GM12892 (cell line): Measurements from ENCODE around the gene FOXQ1.

Experiments
- DNase-seq: peaks from one replicate; pipeline ENCODE4 v3.0.0; 2011; ENCODE audit not compliant: insufficient read length
- FAIRE-seq: peaks from 2 replicates; lab custom pipeline; 2011; peaks lifted over from hg19 to GRCh38; lab: Jason Lieb, UNC
- POLR2A ChIP-seq: IDR thresholded peaks from 2 replicates; pipeline ENCODE4 v1.6.1; 2011; ENCODE audit warnings: low read depth, low read length, control low read depth
- POLR2AphosphoS5 ChIP-seq: IDR thresholded peaks from 2 replicates; pipeline ENCODE4 v1.6.1; 2011; ENCODE audit warnings: low read depth, low read length, control low read depth
- TAF1 ChIP-seq: IDR thresholded peaks from 2 replicates; pipeline ENCODE4 v1.6.1; 2011; ENCODE audit warnings: low read depth, mild to moderate bottlenecking, control low read depth, low read length, borderline replicate concordance

The FOXQ1 gene

GRCh38 chr6:1271071-1271763 lies 40.7 kb upstream of the FOXQ1 start:
- DNase-seq: no peak
- no peak for FAIRE-seq
- TF ChIP-seq TAF1: no peak
- no peak for TF ChIP-seq POLR2AphosphoS5
- no peak for TF ChIP-seq POLR2A

DNA sequence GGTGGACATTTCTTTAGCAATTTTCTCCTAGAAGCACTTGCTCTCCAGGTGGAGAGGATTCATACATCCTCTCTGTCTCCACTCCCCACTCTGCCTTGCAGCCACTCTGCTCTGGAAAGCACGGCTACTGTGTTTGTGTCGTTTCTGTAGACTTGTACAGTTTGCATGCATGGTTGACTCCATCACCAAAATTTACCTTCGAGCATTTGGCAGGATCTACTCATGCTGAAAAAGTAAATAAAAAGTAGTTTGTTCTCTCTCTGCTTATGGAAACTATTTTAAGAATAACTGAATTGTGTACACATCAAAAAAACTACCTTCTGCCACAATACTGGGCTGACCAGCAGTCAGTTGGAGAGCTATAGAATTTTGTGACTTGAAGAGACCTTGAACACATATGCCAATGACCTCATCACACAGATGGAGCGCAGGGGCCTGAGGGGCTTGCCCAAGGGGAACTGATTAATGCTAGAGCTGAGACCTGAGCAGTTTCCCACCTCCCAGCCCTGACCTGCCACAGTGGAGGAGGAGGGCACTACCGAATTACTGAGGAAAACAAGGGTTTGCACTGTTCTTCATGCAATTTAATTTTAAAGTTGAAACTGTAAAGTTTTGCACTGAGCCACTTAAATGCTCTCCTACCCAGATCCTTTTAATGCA lies 33.7 kb upstream of the FOXQ1 start:
- DNase-seq: no peak
- no peak for FAIRE-seq
- TF ChIP-seq TAF1 (no peak), POLR2A (no peak), POLR2AphosphoS5 (no peak)

- FAIRE-seq (no peak), DNase-seq (no peak)
- no peak for TF ChIP-seq POLR2AphosphoS5
- no peak for TF ChIP-seq TAF1
- TF ChIP-seq POLR2A: no peak
Observed at GRCh38 chr6:1279065-1279464, 32.8 kb upstream of the FOXQ1 start.

DNA sequence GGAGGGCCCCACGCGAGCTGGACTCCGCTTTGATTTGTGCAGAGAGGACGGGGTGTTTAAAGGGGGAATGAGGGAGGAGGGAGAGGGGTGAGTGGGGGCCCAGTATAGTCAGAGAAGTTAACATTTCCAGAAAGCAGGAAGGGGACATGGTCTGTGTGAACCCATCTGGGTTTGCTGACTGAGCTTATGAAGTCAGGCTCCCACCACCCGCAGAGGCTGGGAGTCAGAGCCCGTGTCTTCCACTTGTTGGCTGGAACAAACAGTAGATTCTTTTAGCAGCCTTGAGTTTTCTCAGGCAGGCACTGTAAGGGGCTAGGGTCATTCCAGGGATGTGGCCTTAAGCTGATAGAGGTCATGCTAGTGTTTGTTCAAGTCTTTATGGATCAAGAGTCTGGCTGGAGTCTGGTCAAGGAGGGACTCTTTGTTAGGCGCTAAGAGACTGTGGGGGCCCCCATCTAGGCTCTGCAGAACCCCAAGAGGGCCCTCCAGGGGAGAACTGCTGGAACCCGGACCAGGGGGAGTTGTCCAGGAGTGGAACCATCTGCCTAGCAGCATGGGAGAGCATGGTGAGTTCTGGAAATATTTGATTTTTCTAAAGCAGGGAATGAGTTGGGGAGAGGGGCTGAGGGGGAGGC lies 31.1 kb upstream of the FOXQ1 start:
- FAIRE-seq (no peak), DNase-seq (no peak)
- TF ChIP-seq POLR2A (no peak), TAF1 (no peak), POLR2AphosphoS5 (no peak)

GRCh38 chr6:1281746-1282145 lies 30.2 kb upstream of the FOXQ1 start:
- TF ChIP-seq POLR2AphosphoS5 (no peak), POLR2A (no peak), TAF1 (no peak)
- DNase-seq (no peak), FAIRE-seq (no peak)

DNA sequence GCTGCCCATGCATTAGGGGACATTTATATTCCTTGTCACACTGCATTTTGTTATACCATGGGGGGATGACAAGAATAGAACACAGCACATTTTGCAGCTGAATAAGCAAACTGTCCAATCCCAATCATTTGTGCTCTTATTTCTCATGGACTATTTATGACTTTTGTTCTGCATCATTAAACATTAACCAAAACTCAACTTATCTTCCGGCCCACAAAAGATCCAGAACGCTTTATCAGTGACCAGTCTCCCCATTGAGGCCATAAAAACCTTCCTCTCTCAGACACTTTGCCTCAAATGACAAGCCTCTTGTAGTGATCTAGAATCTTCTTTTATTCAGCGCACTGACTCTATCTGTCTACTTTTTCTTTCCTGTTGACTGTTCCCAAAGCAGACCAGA lies 28.4 kb upstream of the FOXQ1 start:
- FAIRE-seq: no peak
- TF ChIP-seq TAF1 (no peak), POLR2AphosphoS5 (no peak), POLR2A (no peak)
- no peak for DNase-seq

DNA sequence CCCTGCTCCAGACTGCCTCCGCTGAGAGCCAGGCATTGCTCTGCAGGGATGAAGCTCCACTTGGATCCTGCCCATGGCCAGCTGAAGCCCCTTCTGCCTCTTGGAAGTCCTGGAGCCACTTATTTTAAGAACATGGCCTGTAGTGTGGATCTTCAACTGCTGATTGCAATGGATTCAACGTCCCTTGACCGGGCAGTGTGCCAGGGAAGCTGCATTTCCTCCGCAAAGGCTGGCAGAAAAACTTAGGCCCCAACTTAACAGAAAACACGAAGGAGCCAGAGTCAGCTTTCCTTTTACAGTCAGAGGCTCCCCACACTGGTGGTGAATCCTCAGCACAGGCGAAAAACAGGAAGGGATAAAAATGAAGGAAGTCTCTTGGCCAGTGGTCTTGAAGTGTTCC lies 26.3 kb upstream of the FOXQ1 start:
- no peak for TF ChIP-seq POLR2AphosphoS5
- no peak for TF ChIP-seq TAF1
- TF ChIP-seq POLR2A: no peak
- DNase-seq (no peak), FAIRE-seq (no peak)

- DNase-seq (no peak), FAIRE-seq (no peak)
- no peak for TF ChIP-seq POLR2AphosphoS5
- TF ChIP-seq POLR2A: no peak
- no peak for TF ChIP-seq TAF1
Observed at GRCh38 chr6:1285956-1286355, 25.9 kb upstream of the FOXQ1 start.

- TF ChIP-seq POLR2AphosphoS5 (no peak), POLR2A (no peak), TAF1 (no peak)
- no peak for FAIRE-seq
- no peak for DNase-seq
Observed at GRCh38 chr6:1287103-1287591, 24.8 kb upstream of the FOXQ1 start.

DNA sequence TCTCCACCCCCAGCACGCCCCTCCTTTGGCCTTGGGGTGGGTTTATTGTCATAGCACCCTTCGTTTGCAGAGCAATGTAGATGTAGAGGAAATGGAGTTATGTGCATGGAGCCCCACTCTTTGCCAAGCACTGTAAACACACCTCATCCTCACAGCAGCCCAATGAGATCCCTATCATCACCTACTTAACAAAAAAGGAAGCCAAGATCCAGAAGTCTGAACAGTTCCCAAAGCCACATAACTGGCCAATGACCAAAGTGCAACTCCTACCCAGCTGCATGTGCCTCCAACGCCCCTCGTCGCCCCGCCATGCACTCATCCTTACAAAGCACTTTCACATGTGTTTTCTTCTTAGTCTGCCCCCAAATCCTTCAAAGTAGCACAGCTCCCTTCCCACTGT lies 21.8 kb upstream of the FOXQ1 start:
- FAIRE-seq (no peak), DNase-seq (no peak)
- TF ChIP-seq POLR2AphosphoS5 (no peak), POLR2A (no peak), TAF1 (no peak)

DNA sequence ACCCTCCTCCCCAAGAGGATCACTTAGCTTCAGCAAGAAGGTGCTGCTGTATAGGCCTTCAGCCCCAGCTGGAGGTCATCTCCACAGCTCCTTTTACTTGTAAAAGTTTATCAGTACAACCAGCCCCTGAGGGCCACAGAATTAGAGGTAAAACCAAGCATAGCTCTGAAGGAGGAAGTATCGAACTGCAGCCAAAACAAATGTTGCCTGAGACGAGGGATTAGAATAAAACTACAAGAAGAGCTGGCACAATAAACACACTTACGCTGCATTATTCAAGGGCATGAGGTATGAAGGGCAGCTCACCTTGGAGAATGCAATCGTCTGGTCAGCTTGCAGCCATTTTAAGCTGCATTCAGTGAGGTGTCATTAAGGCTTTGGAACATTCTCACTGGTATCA lies 21.1 kb upstream of the FOXQ1 start:
- no peak for TF ChIP-seq POLR2A
- TF ChIP-seq TAF1: no peak
- TF ChIP-seq POLR2AphosphoS5: no peak
- FAIRE-seq: no peak

More for the DNA sequence above, 21.1 kb upstream of the FOXQ1 start:
- no peak for DNase-seq
